ENCODE data around the gene RPL19. TPM values are rescaled to one million over a fixed set of nuclear protein-coding genes. Genes with fewer than 3 reads are reported as not detected.

The RPL19 gene
- total RNA-seq, 1 donor from 2014 or later = 1,889 TPM

DNA sequence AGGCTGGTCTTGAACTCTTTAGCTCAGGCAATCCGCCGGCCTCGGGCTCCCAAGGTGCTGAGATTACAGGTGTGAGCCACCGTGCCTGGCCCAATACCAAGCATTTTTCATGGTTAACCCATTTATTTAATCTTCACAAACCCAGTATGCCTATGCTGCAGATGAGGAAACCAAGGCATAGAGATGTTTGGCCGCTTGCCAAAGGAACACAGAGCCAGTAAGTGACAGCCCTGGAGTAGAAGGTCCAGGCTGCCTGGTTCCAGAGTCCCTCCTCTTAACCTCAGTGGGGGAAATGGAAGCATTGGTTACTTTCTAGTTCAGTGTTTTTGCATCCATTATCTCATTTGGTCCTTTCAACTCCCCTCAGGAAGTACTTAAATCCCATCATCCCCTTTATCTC, 18.8 kb upstream of the RPL19 start:
- Histone ChIP-seq H3K4me1 (no peaks in the 10 kb centered on the region), H3K4me3 (no peak overlapping the region), H3K27me3 (no peaks in the 10 kb centered on the region), H3K36me3 (peaks cover 64 to 78% of the 10 kb centered on the region in 2 donors), H3K9me3 (no peaks in the 10 kb centered on the region), H3K27ac (no peak overlapping the region)
- no peak for DNase-seq (ENCODE audit: low spot score in 2 of 2)
- intact Hi-C loops (cut with DNase I) = no loop called here
- TF ChIP-seq, protein P1, sequence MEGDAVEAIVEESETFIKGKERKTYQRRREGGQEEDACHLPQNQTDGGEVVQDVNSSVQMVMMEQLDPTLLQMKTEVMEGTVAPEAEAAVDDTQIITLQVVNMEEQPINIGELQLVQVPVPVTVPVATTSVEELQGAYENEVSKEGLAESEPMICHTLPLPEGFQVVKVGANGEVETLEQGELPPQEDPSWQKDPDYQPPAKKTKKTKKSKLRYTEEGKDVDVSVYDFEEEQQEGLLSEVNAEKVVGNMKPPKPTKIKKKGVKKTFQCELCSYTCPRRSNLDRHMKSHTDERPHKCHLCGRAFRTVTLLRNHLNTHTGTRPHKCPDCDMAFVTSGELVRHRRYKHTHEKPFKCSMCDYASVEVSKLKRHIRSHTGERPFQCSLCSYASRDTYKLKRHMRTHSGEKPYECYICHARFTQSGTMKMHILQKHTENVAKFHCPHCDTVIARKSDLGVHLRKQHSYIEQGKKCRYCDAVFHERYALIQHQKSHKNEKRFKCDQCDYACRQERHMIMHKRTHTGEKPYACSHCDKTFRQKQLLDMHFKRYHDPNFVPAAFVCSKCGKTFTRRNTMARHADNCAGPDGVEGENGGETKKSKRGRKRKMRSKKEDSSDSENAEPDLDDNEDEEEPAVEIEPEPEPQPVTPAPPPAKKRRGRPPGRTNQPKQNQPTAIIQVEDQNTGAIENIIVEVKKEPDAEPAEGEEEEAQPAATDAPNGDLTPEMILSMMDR (IDR thresholded peaks at IDR 0.05) = no peak

DNA sequence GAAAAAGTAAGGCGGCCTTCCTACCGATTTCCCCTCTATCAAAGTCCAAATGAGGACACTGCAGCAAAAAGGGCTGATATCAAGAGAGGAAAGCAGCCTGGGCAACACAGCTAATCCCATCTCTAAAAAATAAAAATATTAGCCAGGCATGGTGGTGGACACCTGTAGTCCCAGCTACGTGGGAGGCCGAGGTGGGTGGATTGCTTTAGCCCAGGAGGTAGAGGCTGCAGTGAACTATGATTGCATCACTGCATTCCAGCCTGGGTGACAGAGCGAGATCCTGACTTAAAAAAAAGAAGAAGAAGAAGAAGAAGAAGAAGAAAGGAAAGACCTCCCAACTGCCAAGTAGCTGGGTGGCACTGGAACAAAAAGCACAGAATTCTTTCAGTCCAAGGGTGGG, 17.0 kb upstream of the RPL19 start:
- Histone ChIP-seq H3K9me3 (no peaks in the 10 kb centered on the region), H3K36me3 (peaks cover 65 to 80% of the 10 kb centered on the region in 2 donors), H3K27ac (no peak overlapping the region), H3K27me3 (no peaks in the 10 kb centered on the region), H3K4me1 (no peaks in the 10 kb centered on the region), H3K4me3 (no peak overlapping the region)
- intact Hi-C loops (cut with DNase I) = no loop called here
- DNase-seq (ENCODE audit: low spot score in 2 of 2) = no peak
- TF ChIP-seq, protein P1 (IDR thresholded peaks at IDR 0.05) = no peak

DNA sequence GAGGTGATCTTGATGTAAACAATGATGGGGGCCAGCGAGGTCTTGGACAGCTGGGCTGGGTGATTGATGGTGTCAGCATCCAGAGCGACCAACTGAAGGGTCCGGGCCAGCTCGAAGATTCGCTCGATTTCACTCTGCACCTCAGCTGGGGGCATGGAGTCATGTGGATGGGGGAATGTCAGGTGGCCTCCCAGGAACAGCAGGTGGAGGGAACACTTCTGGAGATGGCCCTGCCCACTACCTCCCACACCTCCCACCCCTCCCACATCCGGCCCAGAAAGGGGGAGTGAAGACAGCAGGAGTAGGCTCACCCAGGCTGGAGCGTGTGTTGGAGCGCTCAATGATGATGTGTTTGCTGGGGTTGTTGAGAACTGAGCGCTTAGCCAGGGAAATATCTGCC, 16.4 kb upstream of the RPL19 start:
- Histone ChIP-seq H3K4me1 (no peaks in the 10 kb centered on the region), H3K27me3 (no peaks in the 10 kb centered on the region), H3K9me3 (no peaks in the 10 kb centered on the region), H3K36me3 (peaks cover 70 to 86% of the 10 kb centered on the region in 2 donors), H3K27ac (no peak overlapping the region), H3K4me3 (no peak overlapping the region)
- no peak for DNase-seq (ENCODE audit: low spot score in 2 of 2)
- TF ChIP-seq, protein P1 (IDR thresholded peaks at IDR 0.05) = no peak
- intact Hi-C loops (cut with DNase I) = no loop called here

DNA sequence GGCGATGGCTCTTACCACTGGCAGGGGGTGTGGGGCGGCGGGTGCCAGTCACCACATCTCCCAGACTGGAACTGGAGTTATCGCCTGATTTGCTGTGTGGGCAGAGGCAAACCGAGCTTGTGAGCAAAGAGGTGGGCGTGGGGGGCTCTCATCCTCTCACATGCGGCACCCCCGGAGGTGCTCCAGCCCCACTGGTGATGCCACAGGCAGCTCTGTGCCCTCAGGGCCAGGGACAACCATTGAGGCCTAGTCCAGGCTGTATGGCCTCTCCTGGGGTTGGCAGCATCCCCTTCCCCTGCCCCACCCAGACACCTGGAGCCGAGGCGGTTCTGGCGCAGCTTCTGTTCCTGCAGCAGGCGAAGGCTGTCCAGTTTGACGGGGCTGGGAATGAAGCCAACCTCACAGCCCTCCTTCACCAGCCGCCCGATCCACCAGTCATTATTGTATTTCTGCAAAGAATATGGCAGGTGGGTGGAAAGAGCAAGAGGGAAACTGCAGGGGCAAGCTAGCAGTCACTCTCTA, 13.5 kb upstream of the RPL19 start:
- no peaks in the 10 kb centered on the region for H3K4me1 ChIP-seq
- H3K9me3 ChIP-seq = no peaks in the 10 kb centered on the region
- H3K36me3 ChIP-seq = peaks cover 91 to 96% of the 10 kb centered on the region in 2 donors
- TF ChIP-seq, protein P1 (IDR thresholded peaks at IDR 0.05) = no peak
- no peak for DNase-seq (ENCODE audit: low spot score in 2 of 2)
- no peaks in the 10 kb centered on the region for H3K27me3 ChIP-seq
- H3K4me3 ChIP-seq = no peak overlapping the region
- intact Hi-C loops (cut with DNase I) = no loop called here
- H3K27ac ChIP-seq = no peak overlapping the region

DNA sequence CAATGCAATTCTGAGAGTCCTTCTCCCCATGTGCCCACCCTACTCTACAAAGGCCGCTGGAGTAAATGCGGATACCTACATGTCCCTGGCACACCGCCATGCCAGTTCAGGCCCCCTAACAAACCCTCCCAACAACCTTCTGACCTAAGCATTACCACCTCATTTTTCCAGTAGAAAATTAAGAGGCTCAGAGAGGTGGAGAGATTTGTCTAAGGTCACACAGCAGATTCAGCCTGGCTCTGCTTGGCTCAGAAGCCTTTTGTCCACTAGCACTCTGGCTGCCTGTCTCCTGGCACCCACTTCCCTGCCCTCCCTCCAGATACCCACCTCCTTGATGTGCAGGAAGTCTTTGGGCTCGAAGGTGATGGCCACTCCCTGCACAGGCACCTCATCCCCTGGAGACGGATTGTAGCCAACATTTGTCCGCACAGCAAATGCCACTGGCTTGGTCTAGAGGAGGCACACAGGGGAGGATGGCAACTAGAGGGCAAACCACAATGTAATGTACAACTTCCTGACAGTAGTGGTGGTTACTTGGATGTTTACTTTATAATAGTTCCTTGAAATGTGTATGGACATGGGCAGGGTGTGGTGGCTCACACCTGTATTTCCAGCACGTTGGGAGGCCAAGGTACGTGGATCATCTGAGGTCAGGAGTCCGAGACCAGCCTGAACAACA, 12.8 kb upstream of the RPL19 start:
- Histone ChIP-seq H3K27me3 (no peaks in the 10 kb centered on the region), H3K4me1 (no peaks in the 10 kb centered on the region), H3K4me3 (no peak overlapping the region), H3K9me3 (no peaks in the 10 kb centered on the region), H3K27ac (no peak overlapping the region), H3K36me3 (peaks cover 91 to 99% of the 10 kb centered on the region in 2 donors)
- no peak for DNase-seq (ENCODE audit: low spot score in 2 of 2)
- intact Hi-C loops (cut with DNase I) = no loop called here
- TF ChIP-seq, protein P1 (IDR thresholded peaks at IDR 0.05) = no peak

Data from ascending aorta (tissue), 2 donors.